Measurements from ENCODE around the gene MCTP1. TPM values are rescaled to one million over a fixed set of nuclear protein-coding genes. Genes with fewer than 3 reads are reported as not detected.

The MCTP1 gene
- total RNA-seq, 1 experiment from 2014 or later = 0.44 TPM

- TF ChIP-seq ZBTB33 (IDR thresholded peaks at IDR 0.05; ENCODE audit: extremely low read depth, insufficient replicate concordance, low read length) (no peak), CBX3 (IDR thresholded peaks at IDR 0.05; ENCODE audit: low read depth) (no peak), FOSL1 (IDR thresholded peaks at IDR 0.05; ENCODE audit: low read depth) (no peak), CEBPB (IDR thresholded peaks at IDR 0.05; ENCODE audit: low read depth) (no peak), JUND (IDR thresholded peaks at IDR 0.05) (no peak), SP1 (IDR thresholded peaks at IDR 0.05; ENCODE audit: low read depth) (no peak), EZH2 (IDR thresholded peaks at IDR 0.05) (no peak), SIN3A (IDR thresholded peaks at IDR 0.05; ENCODE audit: low read depth) (no peak), YY1 (IDR thresholded peaks at IDR 0.05; ENCODE audit: extremely low read depth, insufficient replicate concordance, low read depth, low read length) (no peak), SRF (IDR thresholded peaks at IDR 0.05; ENCODE audit: low read depth) (no peak)
These were observed 593.6 kb downstream of the MCTP1 start (continued) for GRCh38 chr5:94691291-94691690.

GRCh38 chr5:94690778-94691177 lies 594.1 kb downstream of the MCTP1 start:
- no peak for ATAC-seq
- H3K79me2 ChIP-seq (ENCODE audit: insufficient read depth, low read length) = no peaks in the 10 kb centered on the region
- ChIA-PET RAD21 (ENCODE audit: low non-redundant PET in 1 of 2, low total read pairs in 2 of 2, uncharacterized antibody in 2 of 2, unreplicated experiment in 2 of 2) (no interaction called here), POLR2A (no interaction called here), CTCF (no interaction called here)
- H2AFZ ChIP-seq (ENCODE audit: low read depth, low read length, poor library complexity, severe bottlenecking) = no peak overlapping the region
- no TSS peak for BruUV-seq (replicated peaks)
- no peak overlapping the region for H3K9ac ChIP-seq (ENCODE audit: low read length)
- no peaks in the 10 kb centered on the region for H3K36me3 ChIP-seq (ENCODE audit: control insufficient read depth in 1 of 2, insufficient read depth in 2 of 2, low read length in 2 of 2)
- H3K27ac ChIP-seq (ENCODE audit: low read depth, low read length) = no peak overlapping the region
- intact Hi-C loops (cut with micrococcal nuclease) = loop anchor here (10.0 kb wide), 1 partner anchor 776 kb away; no protein-coding TSS in a partner anchor
- H3K9me3 ChIP-seq (ENCODE audit: control insufficient read depth in 1 of 2, insufficient read depth in 1 of 2, low read depth in 1 of 2, low read length in 2 of 2) = no peaks in the 10 kb centered on the region
- DNase-seq (ENCODE audit: low read depth, low spot score) = no peak
- no peaks in the 10 kb centered on the region for H3K27me3 ChIP-seq (ENCODE audit: insufficient read depth, low read length)
- H3K4me2 ChIP-seq (ENCODE audit: low read length) = no peak overlapping the region
- H3K4me3 ChIP-seq (replicated peaks in 1 of 2; ENCODE audit: low read depth in 1 of 2, low read length in 2 of 2) = no peak overlapping the region
- no peaks in the 10 kb centered on the region for H3K4me1 ChIP-seq (ENCODE audit: control insufficient read depth in 1 of 2, insufficient read depth in 2 of 2, low read length in 2 of 2)
- TF ChIP-seq POLR2A (IDR thresholded peaks at IDR 0.05; ENCODE audit: borderline replicate concordance, extremely low read depth, insufficient read depth, insufficient read length) (no peak), MAX (IDR thresholded peaks at IDR 0.05) (no peak), JUND (IDR thresholded peaks at IDR 0.05) (no peak), POLR2AphosphoS5 (IDR thresholded peaks at IDR 0.05; ENCODE audit: low read depth, low read length) (no peak), ZNF274 (IDR thresholded peaks at IDR 0.05; ENCODE audit: low read depth, low read length) (no peak), EGR1 (IDR thresholded peaks at IDR 0.05; ENCODE audit: low read depth) (no peak), ZFX (IDR thresholded peaks at IDR 0.05) (no peak), ELF1 (IDR thresholded peaks at IDR 0.05; ENCODE audit: borderline replicate concordance, low read depth) (no peak), FOSL1 (IDR thresholded peaks at IDR 0.05; ENCODE audit: low read depth) (no peak), CTCF (IDR thresholded peaks at IDR 0.05 in 2 of 3, conservative IDR thresholded peaks at IDR 0.05 in 1 of 3; ENCODE audit: borderline replicate concordance in 1 of 3, insufficient read depth in 1 of 3, low read depth in 2 of 3, low read length in 2 of 3) (no peak), ATF3 (IDR thresholded peaks at IDR 0.05) (no peak), CBX3 (IDR thresholded peaks at IDR 0.05; ENCODE audit: low read depth) (no peak), YY1 (IDR thresholded peaks at IDR 0.05; ENCODE audit: extremely low read depth, insufficient replicate concordance, low read depth, low read length) (no peak)
- H3K9me2 ChIP-seq (ENCODE audit: insufficient read depth) = no peaks in the 10 kb centered on the region
- H4K20me1 ChIP-seq (ENCODE audit: insufficient read depth) = no peaks in the 10 kb centered on the region

All from HCT116 (cell line).